ENCODE data around the gene IGFN1. TPM values are rescaled to one million over a fixed set of nuclear protein-coding genes. Genes with fewer than 3 reads are reported as not detected.

IGFN1 gene
- total and polyA plus RNA-seq, 9 of the 15 experiments (the other 6 are each of a cell fraction or from before 2014, with no cell fraction given), result 0.04 TPM; not detected in 8

DNA sequence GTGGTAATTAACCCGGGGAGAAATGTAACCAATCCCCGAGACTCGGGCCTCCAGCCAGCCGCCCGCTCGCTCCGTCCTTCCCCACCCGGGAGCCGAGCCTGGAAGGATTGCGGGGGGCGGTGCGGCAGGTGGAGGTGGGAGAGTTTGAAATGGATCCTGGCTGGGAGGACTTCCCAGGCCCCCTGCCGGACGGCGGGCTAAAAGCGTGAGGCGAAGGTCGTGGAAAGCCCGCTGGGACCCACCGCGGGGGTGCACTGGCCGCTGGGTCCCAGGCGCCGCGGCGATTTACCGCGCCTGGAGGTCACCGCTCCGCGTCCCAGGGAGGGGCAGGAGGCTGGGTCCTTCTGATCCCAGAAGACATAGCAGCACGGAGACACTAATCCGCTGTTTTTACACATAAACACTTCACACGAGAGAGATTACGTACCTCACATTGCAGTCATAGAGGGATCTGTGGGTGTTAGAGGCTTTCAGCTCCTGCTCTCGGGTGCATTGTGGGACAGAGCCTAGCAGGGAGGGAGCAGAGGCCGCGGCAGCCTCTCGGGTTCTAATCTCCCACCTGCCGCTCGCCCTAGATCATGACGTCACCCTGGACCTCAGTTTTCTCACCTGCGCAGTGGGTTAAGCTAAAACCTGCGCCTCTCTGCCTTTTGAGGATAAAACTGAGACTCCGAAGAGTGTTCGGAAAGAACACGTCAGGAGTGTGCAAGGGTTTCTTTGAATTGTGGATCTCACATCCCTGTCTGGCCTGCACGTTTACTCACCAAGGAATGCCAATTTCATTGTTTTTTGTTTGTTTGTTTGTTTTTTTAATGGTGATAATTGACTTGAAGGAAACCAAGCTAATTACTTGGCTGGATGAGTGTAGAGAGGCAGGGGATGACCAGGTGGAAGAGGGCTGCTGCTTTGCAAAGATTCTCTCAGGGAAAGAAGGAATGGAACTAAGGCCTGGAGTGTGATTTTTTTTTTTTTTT lies 19.3 kb upstream of the IGFN1 start (continued):
- TF ChIP-seq RBBP5 (IDR thresholded peaks at IDR 0.05; ENCODE audit: borderline replicate concordance, insufficient read depth, low read length, poor library complexity, severe bottlenecking), result no peak
- TF ChIP-seq IRF9 (tag; IDR thresholded peaks at IDR 0.05), result no peak
- no peak for TF ChIP-seq NFE2 (IDR thresholded peaks at IDR 0.05; ENCODE audit: low read depth)
- TF ChIP-seq ATF2 (CRISPR knock-in tag; IDR thresholded peaks at IDR 0.05), result peak; percentile 94; the same call in 1 of the 2 replicates
- TF ChIP-seq MAFG (tag; conservative IDR thresholded peaks at IDR 0.05), result no peak
- TF ChIP-seq ARID3A (IDR thresholded peaks at IDR 0.05; ENCODE audit: borderline replicate concordance, low read depth, low read length), result no peak
- peak; percentile 93 for TF ChIP-seq HDAC2 (IDR thresholded peaks at IDR 0.05)
- TF ChIP-seq WHSC1 (IDR thresholded peaks at IDR 0.05; ENCODE audit: low read length), result no peak
- TF ChIP-seq, protein P1, sequence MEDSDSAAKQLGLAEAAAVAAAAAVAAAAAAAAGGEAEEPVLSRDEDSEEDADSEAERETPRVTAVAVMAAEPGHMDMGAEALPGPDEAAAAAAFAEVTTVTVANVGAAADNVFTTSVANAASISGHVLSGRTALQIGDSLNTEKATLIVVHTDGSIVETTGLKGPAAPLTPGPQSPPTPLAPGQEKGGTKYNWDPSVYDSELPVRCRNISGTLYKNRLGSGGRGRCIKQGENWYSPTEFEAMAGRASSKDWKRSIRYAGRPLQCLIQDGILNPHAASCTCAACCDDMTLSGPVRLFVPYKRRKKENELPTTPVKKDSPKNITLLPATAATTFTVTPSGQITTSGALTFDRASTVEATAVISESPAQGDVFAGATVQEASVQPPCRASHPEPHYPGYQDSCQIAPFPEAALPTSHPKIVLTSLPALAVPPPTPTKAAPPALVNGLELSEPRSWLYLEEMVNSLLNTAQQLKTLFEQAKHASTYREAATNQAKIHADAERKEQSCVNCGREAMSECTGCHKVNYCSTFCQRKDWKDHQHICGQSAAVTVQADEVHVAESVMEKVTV (CRISPR knock-in tag; IDR thresholded peaks at IDR 0.05), result no peak
- peak; percentile 95 for TF ChIP-seq RBFOX2 (IDR thresholded peaks at IDR 0.05; ENCODE audit: low read depth, low read length)
- TF ChIP-seq, protein P2, sequence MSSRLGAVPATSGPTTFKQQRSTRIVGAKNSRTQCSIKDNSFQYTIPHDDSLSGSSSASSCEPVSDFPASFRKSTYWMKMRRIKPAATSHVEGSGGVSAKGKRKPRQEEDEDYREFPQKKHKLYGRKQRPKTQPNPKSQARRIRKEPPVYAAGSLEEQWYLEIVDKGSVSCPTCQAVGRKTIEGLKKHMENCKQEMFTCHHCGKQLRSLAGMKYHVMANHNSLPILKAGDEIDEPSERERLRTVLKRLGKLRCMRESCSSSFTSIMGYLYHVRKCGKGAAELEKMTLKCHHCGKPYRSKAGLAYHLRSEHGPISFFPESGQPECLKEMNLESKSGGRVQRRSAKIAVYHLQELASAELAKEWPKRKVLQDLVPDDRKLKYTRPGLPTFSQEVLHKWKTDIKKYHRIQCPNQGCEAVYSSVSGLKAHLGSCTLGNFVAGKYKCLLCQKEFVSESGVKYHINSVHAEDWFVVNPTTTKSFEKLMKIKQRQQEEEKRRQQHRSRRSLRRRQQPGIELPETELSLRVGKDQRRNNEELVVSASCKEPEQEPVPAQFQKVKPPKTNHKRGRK (tag; IDR thresholded peaks at IDR 0.05), result no peak
- TF ChIP-seq NR3C1 (CRISPR knock-in tag; IDR thresholded peaks at IDR 0.05), result no peak
- no peak for TF ChIP-seq TEAD4 (IDR thresholded peaks at IDR 0.05; ENCODE audit: low read length)
- TF ChIP-seq TEAD4 (CRISPR knock-in tag; IDR thresholded peaks at IDR 0.05; ENCODE audit: borderline replicate concordance), result no peak
- TF ChIP-seq FUS (optimal IDR thresholded peaks at IDR 0.05; ENCODE audit: low read depth, low read length), result no peak
- no peak for TF ChIP-seq POLR2H (tag; IDR thresholded peaks at IDR 0.05; ENCODE audit: low read depth)
- no peak for TF ChIP-seq ETS2 (tag; IDR thresholded peaks at IDR 0.05; ENCODE audit: borderline replicate concordance, poor library complexity, severe bottlenecking)
- TF ChIP-seq HNRNPK (IDR thresholded peaks at IDR 0.05; ENCODE audit: low read depth, low read length, poor library complexity, severe bottlenecking), result no peak

All from K562 (cell line).